ENCODE data around the gene TSKU. TPM values are rescaled to one million over a fixed set of nuclear protein-coding genes. Genes with fewer than 3 reads are reported as not detected.
A peak's percentile ranks its signal among the peaks of the same experiment; 100 is the strongest.

The TSKU gene
- total and polyA plus RNA-seq, 2 donors (not counting 1 experiment from before 2014, with no cell fraction given) = 5.0 to 10.6 TPM

DNA sequence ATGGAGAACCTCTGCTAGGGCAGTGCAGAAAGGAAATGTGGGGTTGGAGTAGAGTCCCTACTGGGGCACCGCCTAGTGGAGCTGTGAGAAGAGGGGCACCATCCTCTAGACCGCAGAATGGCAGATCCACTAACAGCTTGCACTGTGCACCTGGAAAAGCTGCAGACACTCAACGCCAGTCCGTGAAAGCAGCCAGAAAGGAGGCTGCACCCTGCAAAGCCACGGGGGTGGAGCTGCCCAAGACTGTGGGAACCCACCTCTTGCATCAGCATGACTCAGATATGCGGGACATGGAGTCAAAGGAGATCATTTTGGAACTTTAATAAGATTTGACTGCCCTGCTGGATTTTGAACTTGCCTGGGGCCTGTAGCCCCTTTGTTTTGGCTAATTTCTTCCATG is 8.7 kb downstream of the TSKU start:
- H3K36me3 ChIP-seq (ENCODE audit: control insufficient read depth, insufficient read depth, low read length) = no peaks in the 10 kb centered on the region
- no peak overlapping the region for H3K4me3 ChIP-seq (replicated peaks in 1 of 4; ENCODE audit: control extremely low read depth in 1 of 4, insufficient read depth in 1 of 4, low read depth in 3 of 4, low read length in 4 of 4)
- TF ChIP-seq EZH2 (IDR thresholded peaks at IDR 0.05; ENCODE audit: low read length, missing control alignments) = no peak
- TF ChIP-seq, protein P1, sequence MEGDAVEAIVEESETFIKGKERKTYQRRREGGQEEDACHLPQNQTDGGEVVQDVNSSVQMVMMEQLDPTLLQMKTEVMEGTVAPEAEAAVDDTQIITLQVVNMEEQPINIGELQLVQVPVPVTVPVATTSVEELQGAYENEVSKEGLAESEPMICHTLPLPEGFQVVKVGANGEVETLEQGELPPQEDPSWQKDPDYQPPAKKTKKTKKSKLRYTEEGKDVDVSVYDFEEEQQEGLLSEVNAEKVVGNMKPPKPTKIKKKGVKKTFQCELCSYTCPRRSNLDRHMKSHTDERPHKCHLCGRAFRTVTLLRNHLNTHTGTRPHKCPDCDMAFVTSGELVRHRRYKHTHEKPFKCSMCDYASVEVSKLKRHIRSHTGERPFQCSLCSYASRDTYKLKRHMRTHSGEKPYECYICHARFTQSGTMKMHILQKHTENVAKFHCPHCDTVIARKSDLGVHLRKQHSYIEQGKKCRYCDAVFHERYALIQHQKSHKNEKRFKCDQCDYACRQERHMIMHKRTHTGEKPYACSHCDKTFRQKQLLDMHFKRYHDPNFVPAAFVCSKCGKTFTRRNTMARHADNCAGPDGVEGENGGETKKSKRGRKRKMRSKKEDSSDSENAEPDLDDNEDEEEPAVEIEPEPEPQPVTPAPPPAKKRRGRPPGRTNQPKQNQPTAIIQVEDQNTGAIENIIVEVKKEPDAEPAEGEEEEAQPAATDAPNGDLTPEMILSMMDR (conservative IDR thresholded peaks at IDR 0.05 in 1 of 2, IDR thresholded peaks at IDR 0.05 in 1 of 2; ENCODE audit: low read depth in 1 of 2, low read length in 2 of 2) = no peak
- H3K9ac ChIP-seq (ENCODE audit: insufficient read depth, low read length) = no peak overlapping the region
- peak; percentile 78 to 79 for DNase-seq (ENCODE audit: low read depth in 2 of 2)
- no peaks in the 10 kb centered on the region for H3K79me2 ChIP-seq (ENCODE audit: control insufficient read depth, insufficient read depth, low read length)
- H4K20me1 ChIP-seq (ENCODE audit: control insufficient read depth, extremely low read depth, insufficient read depth, low read length) = no peaks in the 10 kb centered on the region
- H3K27ac ChIP-seq (ENCODE audit: insufficient read depth, low read length) = no peak overlapping the region
- H2AFZ ChIP-seq (ENCODE audit: low read length) = no peak overlapping the region
- no peaks in the 10 kb centered on the region for H3K4me1 ChIP-seq (ENCODE audit: control insufficient read depth, extremely low read depth, insufficient read depth, low read length)
- H3K4me2 ChIP-seq (ENCODE audit: extremely low read depth, insufficient read depth, low read length) = no peak overlapping the region
- H3K27me3 ChIP-seq (ENCODE audit: control insufficient read depth, insufficient read depth, low read length) = peaks cover 6% of the 10 kb centered on the region
- no peaks in the 10 kb centered on the region for H3K9me3 ChIP-seq (ENCODE audit: control insufficient read depth, insufficient read depth, low read depth, low read length)

DNA sequence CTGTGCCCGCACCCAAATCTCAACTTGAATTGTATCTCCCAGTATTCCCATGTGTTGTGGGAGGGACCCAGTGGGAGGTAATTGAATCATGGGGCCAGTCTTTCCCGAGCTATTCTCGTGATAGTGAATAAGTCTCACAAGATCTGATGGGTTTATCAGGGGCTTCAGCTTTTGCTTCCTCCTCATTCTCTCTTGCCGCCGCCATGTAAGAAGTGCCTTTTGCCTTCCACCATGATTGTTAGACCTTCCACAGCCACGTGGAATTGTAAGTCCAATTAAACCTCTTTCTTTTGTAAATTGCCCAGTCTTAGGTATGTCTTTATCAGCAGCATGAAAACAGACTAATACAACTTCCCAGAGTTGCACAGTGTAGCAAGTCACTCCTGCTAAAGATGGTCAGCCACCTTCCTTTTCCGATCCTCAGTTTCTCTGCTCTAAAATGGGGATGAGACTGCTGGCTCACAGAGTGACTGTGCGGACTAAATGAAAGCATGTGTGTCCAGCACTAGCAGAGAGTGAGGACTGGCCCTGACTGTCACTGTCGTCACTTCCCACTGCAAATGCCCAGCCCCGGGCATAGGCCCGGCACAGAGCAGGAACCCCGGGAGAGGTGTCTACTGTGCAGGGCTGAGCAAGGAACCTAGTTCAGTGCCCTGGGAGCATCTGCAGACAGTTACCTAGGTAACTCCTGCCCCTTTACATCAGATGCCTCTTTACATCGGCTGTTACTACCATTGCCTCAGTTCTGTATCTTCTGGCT is 9.5 kb downstream of the TSKU start:
- H3K4me2 ChIP-seq (ENCODE audit: extremely low read depth, insufficient read depth, low read length) = no peak overlapping the region
- H4K20me1 ChIP-seq (ENCODE audit: control insufficient read depth, extremely low read depth, insufficient read depth, low read length) = no peaks in the 10 kb centered on the region
- H3K4me3 ChIP-seq (replicated peaks in 1 of 4; ENCODE audit: control extremely low read depth in 1 of 4, insufficient read depth in 1 of 4, low read depth in 3 of 4, low read length in 4 of 4) = no peak overlapping the region
- no peaks in the 10 kb centered on the region for H3K27me3 ChIP-seq (ENCODE audit: control insufficient read depth, insufficient read depth, low read length)
- H3K27ac ChIP-seq (ENCODE audit: insufficient read depth, low read length) = no peak overlapping the region
- no peak for DNase-seq (ENCODE audit: low read depth in 2 of 2)
- H3K9ac ChIP-seq (ENCODE audit: insufficient read depth, low read length) = no peak overlapping the region
- no peaks in the 10 kb centered on the region for H3K79me2 ChIP-seq (ENCODE audit: control insufficient read depth, insufficient read depth, low read length)
- H3K9me3 ChIP-seq (ENCODE audit: control insufficient read depth, insufficient read depth, low read depth, low read length) = no peaks in the 10 kb centered on the region
- no peaks in the 10 kb centered on the region for H3K4me1 ChIP-seq (ENCODE audit: control insufficient read depth, extremely low read depth, insufficient read depth, low read length)
- no peaks in the 10 kb centered on the region for H3K36me3 ChIP-seq (ENCODE audit: control insufficient read depth, insufficient read depth, low read length)
- no peak overlapping the region for H2AFZ ChIP-seq (ENCODE audit: low read length)
- TF ChIP-seq EZH2 (IDR thresholded peaks at IDR 0.05; ENCODE audit: low read length, missing control alignments) = no peak
- TF ChIP-seq, protein P1 (conservative IDR thresholded peaks at IDR 0.05 in 1 of 2, IDR thresholded peaks at IDR 0.05 in 1 of 2; ENCODE audit: low read depth in 1 of 2, low read length in 2 of 2) = no peak

DNA sequence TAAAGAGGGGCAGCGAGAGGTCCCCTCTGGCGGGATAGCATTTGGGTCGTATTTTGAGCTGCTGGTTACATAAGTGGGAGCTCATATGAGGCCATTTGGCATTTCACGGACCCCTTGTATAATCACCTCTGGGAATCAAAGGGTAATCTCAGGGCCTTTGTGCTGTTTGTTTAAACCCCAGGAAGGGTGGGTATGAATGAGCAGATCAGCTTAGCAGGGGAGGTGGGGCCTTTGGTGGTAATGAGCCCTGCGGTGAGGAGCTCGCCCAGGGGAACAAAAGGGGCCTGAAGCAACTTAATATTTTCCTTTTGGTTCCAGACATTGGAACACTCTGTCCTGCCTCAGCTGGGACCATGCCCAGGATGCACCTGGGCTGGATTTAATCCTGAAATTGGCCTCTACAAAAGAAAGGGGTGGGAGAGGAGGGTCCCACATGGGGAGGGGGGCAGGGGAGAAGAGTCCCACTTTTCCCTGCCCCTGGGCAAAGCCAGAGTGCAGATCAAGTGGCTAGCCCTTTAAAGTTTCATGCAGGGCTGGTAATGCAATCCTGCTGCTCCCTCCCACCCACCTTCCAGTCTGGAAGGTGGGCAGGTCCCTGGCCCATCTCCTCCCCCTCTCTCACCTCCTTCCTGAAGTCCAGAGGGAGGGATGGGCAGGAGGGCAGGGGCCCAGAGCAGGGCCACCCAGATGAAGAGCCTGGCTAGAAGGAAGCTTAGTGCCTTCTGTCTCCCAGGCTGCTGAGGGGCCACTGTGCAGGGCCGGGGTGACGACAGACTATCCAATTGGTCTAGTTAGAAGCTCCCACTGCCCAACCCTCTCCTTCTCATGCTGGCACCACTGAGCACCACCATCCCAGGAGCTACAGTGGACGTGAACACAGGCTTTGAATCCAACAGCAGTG is 10.5 kb downstream of the TSKU start:
- TF ChIP-seq, protein P1 (conservative IDR thresholded peaks at IDR 0.05 in 1 of 2, IDR thresholded peaks at IDR 0.05 in 1 of 2; ENCODE audit: low read depth in 1 of 2, low read length in 2 of 2) = no peak
- TF ChIP-seq EZH2 (IDR thresholded peaks at IDR 0.05; ENCODE audit: low read length, missing control alignments) = no peak
- Histone ChIP-seq H3K9ac (ENCODE audit: insufficient read depth, low read length) (no peak overlapping the region), H3K4me1 (ENCODE audit: control insufficient read depth, extremely low read depth, insufficient read depth, low read length) (no peaks in the 10 kb centered on the region), H3K27me3 (ENCODE audit: control insufficient read depth, insufficient read depth, low read length) (no peaks in the 10 kb centered on the region), H2AFZ (ENCODE audit: low read length) (no peak overlapping the region), H3K9me3 (ENCODE audit: control insufficient read depth, insufficient read depth, low read depth, low read length) (no peaks in the 10 kb centered on the region), H3K79me2 (ENCODE audit: control insufficient read depth, insufficient read depth, low read length) (no peaks in the 10 kb centered on the region), H4K20me1 (ENCODE audit: control insufficient read depth, extremely low read depth, insufficient read depth, low read length) (no peaks in the 10 kb centered on the region), H3K4me3 (replicated peaks in 1 of 4; ENCODE audit: control extremely low read depth in 1 of 4, insufficient read depth in 1 of 4, low read depth in 3 of 4, low read length in 4 of 4) (no peak overlapping the region), H3K36me3 (ENCODE audit: control insufficient read depth, insufficient read depth, low read length) (no peaks in the 10 kb centered on the region), H3K4me2 (ENCODE audit: extremely low read depth, insufficient read depth, low read length) (no peak overlapping the region), H3K27ac (ENCODE audit: insufficient read depth, low read length) (no peak overlapping the region)
- DNase-seq (ENCODE audit: low read depth in 2 of 2) = no peak
